Activated CD4-positive, alpha-beta T cell treated with anti-CD3 and anti-CD28 coated beads, Interleukin-2, Interleukin-6, amounts not matched to agents 100 ng/mL and 50 ng/mL, durations not matched to agents 16 hours and 8 hours (primary cell): ENCODE measurements around the gene OVCH2.
A peak's percentile ranks its signal among the peaks of the same experiment; 100 is the strongest.
"Not testable (repeated sequence)": the region's sequence is repeated elsewhere in the genome, so short reads cannot be mapped to it uniquely, and the experiment has no call there.

Source experiments
- DNase-seq: peaks from one replicate; pipeline ENCODE4 v3.0.0-alpha.2; 2020

The OVCH2 gene

DNA sequence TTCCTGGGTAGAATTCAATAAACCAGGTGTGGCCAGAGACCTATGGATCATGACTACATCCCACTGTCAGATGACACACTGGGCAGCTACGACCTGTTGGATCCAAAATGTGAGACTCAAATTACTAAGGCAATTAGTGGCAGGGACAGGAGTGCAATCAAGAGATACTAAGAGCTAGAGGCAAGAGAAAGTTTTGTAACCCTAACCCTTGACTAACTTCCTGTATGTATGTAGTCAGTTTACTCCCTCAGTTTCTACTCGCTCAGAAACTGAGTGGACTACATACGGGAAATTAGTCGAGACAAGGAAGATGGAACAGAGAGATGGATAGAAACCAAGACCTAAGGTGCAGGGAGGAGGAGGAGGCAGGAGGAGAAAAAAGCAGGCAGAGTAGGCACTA is 35.6 kb downstream of the OVCH2 start:
- no peak for DNase-seq

DNA sequence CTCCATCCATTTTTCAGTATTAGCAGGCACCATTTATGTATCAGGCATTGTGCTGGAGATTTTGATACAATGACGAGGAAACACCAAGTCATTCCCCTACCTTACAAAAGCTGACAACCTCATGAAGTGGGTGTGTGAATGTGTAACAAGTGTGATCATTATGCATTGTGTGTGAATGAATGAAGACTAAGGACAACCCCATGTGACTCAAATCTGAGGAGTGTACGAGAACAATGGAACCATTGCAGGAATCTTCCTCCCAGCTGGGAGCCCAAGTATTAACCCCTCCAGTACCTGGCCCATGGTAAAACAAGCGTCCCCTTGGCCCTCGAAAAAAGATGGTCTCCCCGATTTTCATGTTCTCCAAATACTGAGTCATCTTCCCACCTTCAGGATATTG is 37.4 kb downstream of the OVCH2 start:
- no peak for DNase-seq

DNA sequence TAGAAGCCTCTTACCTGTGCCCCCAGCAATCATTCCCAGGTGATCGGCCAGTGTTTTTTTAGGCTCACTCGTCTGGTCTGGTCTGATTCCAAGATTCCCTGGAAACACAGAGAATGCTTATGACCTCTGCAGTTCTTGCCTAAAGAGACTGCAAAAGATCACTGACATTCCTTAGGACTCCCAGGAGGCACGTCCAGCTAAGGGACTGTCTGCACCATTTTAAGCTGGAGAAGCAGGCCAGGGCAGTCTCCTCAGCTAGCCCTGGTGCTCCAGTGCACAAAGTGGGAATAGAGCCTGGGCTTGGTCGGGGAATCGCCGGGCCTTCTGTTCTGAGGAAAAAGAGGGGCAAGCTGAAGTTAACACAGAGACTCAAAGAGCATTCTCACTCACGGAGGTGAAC is 37.8 kb downstream of the OVCH2 start:
- no peak for DNase-seq

DNA sequence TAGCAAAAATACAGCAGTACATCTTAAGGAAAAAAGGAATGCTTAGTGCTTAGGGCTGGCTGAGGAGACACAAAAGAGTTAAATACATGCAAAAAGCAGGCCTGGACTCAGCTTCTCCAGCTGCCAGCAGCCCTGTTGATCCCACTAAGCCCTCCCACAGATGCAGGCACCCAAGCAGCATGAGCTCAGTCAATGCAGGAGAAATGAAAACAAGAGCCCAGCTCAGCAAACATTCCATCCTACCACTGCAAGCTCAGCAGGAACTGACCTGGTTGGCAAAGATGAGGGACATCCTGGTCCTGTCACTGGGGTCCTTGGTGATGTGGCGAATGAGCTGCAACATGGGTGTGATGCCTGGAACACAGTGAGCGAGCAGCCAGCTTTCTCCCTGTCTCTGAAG is 38.8 kb downstream of the OVCH2 start:
- no peak for DNase-seq

DNA sequence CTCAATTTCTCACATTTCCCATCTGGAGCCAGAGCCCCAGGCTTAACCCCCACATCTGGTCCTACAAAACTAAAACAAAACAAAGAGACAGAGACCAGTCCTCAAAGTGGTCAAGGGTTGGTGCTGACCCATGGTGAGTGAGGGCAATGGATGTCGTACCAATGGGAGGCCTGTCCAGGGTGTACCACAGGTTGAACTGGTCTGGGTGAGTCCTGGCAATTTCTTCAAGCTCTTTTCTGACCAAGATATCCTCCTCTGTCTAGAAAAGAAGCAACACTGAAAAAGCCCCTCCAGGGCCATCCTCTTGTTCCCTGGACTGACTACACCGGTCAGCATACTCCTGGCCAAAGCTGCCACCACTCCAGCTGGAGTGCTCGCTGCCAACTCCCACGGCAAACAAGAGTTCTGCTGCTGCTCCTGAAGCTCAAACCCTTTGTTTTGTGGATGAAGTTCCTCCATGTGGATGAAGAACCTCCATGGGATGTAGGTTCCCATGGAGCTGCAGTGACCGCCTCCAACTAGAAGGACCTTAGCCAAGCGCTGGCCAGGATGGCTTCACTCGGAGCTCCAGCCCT is 39.9 kb downstream of the OVCH2 start:
- DNase-seq = no peak

DNA sequence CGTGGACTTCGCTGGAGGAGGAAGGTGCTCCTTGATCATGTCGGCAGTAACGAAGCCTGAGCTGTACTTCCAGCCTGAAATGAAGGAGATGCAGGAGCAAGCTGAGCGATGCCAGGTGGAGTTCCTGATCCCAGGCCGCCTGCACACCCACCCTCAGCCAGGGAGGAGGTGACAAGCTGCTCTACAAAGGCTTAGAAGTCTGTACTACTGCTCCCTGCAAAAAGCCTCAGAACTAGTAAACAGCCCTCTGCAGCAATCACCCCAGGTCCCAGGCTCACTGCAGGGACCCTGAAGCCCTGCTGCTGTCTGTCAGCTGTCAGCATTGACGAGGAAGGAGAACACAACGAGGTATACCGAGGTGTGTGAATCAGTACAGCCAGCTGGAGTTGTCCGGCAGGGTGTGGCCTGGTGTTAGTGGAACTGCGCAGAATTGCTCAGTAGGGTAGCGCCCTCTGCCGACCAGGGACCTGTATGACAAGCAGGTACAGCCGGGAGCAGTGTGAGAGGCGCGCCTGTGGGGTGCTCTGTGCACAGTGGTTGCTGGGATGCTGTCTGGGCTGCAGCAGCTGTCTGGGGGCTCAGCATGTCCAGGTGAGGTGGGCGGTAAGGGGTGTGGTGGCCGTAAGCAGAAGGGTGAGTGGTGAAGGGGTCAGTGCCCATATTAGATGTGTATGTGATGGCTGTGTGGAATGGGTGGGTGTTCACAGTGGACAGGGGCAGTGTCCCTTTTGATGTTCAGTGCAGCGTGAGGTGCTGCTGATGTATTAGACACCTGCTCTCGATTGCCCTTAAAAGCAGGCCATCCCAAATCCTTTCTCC is 40.6 kb downstream of the OVCH2 start:
- DNase-seq = peak; percentile 86

DNA sequence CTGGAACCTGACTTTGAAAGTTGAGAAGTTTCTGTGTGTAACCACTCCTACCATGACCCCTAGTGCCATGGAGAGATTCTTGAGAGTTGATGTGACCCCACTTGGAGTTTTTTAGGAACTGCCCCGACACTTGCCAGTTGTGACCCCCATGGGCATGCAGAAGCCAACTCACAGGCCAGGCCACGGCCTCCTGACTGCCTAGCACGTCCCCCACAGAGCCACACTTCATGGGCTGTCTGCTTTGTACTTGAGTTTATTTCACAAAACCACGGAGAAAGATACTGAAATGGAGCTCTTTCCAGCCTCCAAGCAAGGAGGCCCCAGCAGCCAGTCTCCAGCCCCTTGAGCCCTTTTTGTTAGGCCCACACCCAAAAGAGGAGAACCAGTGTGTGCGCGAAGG is 41.4 kb downstream of the OVCH2 start:
- no peak for DNase-seq

DNA sequence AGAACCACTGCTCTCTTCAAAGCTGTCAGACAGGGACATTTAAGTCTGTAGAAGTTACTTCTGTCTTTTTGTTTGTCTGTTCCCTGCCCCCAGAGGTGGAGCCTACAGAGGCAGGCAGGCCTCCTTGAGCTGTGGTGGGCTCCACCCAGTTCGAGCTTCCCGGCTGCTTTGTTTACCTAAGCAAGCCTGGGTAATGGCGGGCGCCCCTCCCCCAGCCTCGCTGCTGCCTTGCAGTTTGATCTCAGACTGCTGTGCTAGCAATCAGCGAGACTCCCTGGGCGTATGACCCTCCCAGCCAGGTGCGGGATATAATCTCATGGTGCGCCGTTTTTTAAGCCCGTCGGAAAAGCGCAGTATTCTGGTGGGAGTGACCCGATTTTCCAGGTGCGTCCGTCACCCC is 42.7 kb downstream of the OVCH2 start:
- DNase-seq = not testable (repeated sequence)

DNA sequence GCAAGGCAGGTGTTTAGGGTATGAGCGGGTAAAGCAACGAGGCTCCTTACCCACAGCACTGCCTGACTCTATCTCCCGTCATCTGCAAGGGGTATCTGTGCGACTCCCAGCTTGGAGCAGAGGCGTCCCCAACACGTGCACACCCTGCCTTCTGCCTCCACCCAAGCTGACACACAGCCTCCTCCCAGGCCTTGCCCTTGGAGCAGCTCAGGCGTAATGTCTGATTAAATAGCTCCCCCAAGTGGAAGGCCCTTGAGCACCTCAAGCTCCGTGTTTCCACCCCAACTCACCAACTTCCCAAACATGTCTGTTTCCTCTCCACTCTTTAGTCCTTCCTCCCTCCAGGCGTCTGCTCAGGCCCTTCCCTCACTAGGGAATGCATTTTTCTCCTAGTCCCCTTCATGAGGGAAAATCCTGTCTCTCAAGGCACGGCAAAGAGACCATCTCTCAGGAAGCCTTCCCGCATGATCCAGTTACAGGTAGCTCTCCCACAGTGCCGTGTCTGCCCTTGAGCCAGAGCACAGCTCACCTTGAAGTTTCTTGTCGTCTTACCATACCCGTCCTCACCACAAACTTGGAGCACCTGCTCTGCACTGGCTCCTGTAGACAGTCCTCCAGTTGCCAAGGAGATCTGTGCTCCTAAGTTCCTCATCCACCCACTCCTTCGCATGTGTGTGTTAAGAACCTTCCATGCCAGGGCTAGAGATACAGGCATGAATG is 48.8 kb downstream of the OVCH2 start:
- peak; percentile 44 for DNase-seq

DNA sequence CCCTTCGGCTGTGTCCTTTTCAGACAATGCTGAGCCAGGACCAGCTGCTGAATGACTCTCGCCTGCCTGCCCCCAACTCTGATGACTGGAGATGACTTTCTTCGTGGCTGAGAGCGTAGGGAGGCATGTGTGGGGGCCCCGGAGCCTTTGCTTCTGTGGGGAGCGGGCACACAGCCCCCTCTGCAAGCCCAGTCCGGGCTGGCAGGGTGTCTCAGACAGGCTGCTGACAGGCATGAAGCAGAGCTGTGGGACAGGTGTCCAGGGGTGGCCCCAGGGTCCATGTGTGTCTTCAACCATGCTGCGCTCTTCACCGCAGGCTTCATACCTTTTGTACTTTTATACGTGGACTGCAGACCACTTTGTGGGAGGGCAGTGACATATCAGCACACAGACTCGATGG is 49.6 kb downstream of the OVCH2 start:
- no peak for DNase-seq

DNA sequence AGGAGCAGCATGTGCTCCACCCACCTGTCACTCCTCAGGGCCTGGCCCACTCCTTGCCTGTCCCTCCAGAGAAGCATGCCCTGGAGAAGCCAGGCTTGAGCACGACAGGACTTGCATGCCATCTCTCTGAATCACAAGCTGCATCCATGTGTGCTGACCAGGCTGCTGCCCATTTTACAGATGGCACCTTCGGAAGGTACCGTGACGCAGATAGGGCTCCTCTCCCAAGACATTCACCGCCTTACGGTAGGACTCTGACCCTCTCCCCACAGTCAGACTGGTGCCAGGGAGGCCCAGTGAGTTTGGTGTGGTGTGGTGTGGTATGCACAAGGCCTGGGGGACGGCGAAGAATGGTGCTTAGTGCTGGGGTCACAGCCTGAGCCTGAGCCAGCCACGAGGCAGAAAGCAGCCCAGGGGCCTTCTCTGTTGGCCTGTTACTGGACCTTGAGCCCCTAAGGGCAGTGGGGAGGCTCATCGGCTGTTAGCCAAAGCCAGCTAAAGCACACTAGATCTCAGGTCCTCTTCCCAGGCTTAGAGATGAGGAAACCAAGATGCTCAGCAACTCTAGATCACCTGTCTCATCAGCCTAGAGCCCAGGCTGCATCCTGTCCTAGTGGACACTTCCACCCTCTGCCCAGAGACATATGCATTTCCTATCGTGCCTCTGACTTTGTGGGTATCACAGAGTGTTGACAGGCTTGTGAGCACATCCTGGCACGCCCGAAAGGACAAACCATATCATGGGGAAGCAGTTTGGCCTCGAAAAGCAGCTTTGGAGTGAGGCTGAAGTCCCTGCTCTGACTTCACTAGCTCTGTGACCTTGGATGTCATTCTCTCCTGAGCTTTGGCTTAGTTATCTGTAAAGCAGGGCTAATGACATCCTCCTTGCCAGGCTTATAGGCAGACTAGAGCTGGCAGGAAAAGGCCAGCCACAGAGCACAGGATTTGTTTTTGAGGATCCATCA is 50.7 kb downstream of the OVCH2 start:
- no peak for DNase-seq

DNA sequence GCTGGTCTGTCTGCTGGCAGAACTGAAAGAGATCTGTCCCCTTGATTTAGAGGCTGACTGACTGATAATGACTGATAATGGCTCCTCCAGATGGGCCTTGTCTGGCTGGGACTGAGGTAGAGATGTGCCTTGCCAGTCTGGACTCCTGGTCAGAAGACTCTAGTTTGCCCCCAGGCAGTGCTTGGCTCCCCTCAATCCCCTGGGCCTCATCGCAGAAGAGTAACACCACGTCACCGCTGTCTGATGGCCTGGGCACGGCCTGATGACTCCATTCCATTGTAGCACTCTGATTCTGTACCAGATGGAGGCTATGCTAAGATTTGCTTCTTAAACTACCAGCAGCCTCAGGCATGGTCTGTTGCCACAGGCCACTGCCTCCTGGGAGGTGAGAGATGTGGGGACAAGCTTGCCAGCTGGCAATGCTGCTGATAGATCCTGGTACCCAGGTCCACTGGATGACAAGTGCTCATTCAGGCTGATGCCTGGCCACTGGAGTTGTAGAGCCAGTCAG is 52.0 kb downstream of the OVCH2 start:
- no peak for DNase-seq

DNA sequence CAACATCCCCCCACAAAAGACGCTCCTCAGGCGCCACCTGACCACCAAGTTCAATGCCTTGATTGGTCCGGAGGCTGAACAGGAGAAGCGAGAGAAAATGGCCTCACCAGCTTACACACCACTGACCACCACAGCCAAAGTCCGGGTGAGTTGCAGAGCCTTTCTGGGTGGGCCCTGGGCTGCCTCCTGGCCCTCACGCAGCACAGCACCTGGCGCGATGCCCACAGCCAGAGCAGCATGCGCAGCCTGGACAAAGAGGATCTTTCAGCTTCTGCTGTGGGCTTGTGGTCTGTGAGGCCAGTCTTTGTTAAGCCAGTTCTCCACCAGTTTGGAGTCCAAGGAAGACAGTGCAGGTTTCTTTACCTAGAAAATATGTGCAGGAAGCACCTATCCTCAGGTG is 54.6 kb downstream of the OVCH2 start:
- DNase-seq = no peak

DNA sequence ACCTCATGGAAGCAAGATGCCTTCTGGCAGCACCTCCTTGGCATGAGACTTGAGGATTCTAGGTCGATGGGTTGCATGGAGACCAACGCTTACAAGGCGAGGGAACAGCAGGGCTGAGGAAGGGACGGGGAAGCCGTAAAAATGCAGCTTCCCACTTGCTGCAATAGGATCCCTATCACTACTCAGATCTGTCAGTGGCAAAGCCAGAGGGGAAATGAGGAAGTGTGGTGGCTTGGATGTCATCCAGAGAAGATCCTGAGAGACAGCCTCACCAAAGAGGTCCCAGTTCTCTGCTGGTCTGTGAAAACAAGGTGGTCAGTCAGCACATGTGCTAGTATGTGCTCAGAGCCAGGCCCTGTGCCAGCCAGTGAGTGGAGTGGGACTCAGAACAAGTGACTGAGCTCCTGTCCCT is 55.1 kb downstream of the OVCH2 start:
- no peak for DNase-seq

DNA sequence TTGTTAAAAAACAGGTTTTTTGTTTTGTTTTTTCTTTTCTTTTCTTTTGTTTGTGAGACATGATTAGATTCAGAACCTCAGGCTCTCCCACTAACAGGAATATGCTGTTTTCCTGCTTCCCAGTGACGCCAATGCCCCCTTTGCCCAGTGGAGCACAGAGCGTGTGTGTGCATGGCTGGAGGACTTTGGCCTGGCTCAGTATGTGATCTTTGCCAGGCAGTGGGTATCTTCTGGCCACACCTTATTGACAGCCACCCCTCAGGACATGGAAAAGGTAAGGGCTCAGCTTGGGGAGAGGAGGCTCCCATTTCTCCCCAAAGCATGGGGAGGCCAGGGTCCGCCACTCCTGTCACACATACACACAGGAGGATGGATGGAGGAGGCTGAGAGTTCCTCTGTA is 58.0 kb downstream of the OVCH2 start:
- DNase-seq = no peak

DNA sequence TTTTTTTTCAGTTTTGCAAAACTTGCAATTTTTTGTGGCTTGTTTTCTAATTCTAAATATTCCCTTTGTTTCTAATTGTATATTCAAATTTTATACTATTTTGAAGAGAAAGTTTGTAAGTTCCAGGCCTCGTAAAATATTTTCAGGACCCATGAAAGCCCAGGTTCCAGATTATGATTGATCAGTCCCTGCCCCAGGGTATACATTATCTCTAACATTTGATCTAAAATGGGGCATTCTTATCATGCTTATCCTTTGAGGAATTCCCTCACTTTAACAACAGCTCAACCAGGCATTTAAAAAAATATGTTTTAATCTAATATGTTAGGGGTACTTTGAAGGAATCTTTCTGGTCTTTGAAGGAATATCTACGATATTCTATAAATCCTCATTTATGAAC is 59.4 kb downstream of the OVCH2 start:
- DNase-seq = no peak

DNA sequence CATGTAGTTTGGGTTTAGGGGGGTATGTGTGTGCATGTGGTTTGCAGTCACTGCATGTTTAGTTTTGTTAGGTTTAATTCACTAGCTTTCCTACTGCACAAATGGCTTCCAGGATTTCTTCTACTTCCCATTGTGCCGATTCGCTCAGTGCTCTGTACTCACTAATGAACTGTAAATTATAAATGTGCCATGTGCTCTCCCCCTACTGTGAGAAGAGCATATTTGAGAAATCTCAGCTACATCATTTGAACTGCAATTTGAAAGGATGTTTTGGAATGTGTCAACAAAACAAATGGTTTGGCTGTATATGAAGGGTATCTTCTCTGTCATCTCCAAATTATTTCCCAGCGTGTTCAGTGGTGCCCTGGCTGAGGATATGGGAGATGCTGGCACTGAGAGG is 61.1 kb downstream of the OVCH2 start:
- DNase-seq = no peak

DNA sequence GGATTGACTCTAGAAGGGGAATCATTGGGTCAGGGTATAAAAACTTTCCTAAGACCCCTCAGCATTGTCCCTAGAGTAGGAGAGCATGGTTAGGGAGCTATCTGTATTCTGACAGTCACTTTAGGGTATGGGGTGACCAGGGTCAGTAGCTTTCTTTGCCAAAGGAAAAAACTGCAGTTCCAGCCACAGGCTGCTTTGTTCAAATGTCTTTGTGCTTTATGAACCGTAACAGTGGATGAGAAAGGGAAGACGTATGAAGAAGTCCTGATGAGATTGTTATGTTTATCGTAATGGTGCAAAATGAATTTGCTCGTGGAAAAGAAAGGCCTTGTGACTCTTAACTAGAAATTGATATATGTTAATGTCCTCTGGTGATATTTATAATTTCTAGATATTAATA is 63.0 kb downstream of the OVCH2 start:
- no peak for DNase-seq

DNA sequence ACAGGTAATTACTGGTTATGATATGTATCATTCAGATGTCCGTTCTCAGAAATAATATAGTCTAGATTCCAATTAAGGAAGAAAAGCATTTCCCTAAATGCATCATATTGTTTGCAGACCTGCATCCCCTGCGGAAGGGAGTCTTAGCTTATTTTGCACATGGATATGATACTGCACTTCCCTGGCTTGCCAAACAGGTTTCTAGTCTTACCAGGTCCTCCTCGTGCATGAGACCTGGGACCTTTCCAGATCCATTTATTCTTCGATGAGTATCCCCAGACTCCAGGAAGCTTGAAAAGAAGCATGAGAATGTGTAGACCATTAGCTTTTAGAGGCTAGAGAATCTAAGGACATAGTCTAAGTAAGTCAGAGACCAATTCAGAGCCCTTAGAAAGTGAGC is 63.5 kb downstream of the OVCH2 start:
- no peak for DNase-seq

DNA sequence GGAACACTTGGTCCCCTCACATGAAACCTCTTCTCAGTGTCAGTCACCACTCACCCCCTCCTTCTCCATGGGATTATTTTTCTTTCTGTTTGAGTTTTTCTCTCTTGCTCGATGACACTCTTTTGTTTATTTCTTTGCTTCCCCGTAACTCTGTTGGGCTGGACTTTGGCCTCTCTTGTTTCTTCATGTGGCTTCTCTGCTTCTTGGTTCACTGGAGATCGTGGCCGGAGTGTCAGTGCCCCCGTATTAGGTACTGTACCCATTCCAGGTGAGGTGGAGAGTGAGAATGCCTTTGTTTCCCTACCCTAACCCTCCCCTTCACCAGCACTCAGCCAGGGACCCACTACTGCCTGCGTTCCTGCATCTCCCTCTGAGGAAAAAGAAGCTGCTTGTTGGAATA is 65.5 kb downstream of the OVCH2 start:
- no peak for DNase-seq

DNA sequence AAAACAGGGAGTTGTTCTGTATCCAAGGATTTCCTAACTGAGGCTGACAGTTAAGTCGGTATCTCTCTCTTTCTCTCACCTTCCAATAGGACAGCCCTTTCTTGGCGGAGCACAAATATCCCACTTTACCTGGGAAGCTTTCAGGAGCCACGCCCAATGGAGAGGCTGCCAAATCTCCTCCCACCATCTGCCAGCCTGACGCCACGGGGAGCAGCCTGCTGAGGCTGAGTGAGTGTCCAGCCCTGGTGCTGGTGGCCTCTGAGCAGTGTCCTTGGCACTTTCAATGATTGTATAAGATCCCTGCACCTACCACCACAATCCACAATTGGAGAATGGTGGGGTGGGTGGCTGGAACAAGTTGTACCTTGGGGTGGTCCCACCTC is 66.6 kb downstream of the OVCH2 start:
- DNase-seq = no peak
